Body of pancreas (tissue), 4 donors: ENCODE measurements around the gene ENTPD8.

ENCODE experiments used
- CTCF ChIP-seq, 7 experiments: fragments of 450-650 bp in 4 of 7; fragments of 200-600 bp in 3 of 7; sonication (generic) in 3 of 7; IDR thresholded peaks; one replicate each; pipeline ENCODE4 v1.5.1; 2016 to 2019; ENCODE audit warnings: antibody characterized with exemption in 7 of 7
- POLR2A ChIP-seq, 3 donors: fragments of 450-650 bp; IDR thresholded peaks; one replicate each; pipeline ENCODE4 v1.6.1; 2016; ENCODE audit warnings: antibody characterized with exemption in 3 of 3, mild to moderate bottlenecking in 2 of 3

GRCh38 chr9:137454145-137454596 lies 13.0 kb upstream of the ENTPD8 start:
- no peak for TF ChIP-seq CTCF (IDR thresholded peaks at IDR 0.05)
- peak in 1 of 3 donors; percentile 35 for TF ChIP-seq POLR2A (IDR thresholded peaks at IDR 0.05)
